NCI-H187 (cell line): ENCODE measurements around the gene SMIM33.
"Not testable (repeated sequence)": the region's sequence is repeated elsewhere in the genome, so short reads cannot be mapped to it uniquely, and the experiment has no call there.

Experiments used
- DNase-seq, 2 experiments: peaks; one replicate each; lab custom pipeline; 2025; lab: John Stamatoyannopoulos, UW

The SMIM33 gene

DNA sequence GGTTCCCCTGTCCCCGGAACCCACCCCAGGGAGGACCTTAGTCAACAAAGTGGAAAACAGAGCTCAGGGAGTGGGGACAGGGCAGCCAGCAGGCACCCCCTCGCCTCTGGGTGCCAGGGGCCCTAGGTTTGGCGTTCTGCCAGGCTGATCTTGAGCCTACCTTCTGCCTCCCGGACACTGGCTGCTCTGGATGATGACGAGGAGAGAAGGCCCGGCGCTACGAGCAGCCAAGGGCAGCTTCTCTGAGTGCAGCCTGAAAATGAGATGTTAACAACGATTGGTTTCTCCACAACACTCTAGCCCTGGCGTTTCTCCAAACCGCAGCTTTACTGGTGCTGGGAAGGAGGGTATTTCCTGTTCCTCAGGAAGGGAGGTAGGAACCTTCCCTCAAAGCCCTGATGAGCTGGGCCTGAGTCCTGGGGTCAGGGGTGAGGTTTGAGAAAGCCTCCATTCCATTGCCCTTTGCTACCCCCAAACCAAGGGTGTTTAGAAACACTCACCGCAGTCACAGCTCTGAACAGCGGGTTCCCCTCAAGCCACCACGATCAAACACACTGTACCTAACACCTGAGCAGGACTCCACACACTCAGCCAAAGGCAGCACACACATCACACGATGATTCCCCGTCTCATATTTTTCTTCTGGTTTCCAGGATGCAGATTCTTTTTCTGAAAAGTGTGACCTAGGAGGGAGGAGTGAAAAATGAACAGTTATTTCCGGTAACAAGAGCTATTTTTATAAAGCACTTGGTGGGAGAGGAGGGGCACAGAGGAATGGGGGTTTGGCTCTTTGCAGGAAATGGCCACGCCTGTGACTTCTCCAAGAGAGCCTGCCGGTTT lies 11.5 kb downstream of the SMIM33 start, which contains the start of gene STING1:
STING1 (minus strand) TSS at position 709 of the 840 bp plus-strand sequence. CDS start 1,054 bp downstream, outside the sequence.
- peak; percentile 89 to 90 for DNase-seq

DNA sequence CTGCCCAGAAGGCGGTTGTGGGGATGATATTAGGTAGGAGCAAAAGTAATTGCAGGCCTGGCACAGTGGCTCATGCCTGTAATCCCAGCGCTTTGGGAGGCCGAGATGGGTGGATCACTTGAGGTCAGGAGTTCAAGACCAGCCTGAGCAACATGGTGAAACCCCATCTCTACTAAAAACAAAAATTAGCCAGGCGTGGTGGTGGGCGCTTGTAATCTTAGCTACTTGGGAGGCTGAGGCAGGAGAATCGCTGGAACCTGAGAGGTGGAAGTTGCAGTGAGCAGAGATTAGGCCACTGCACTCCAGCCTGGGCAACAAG lies 12.0 kb downstream of the SMIM33 start:
- DNase-seq: not testable (repeated sequence)

GRCh38 chr5:139486201-139486600 lies 15.4 kb downstream of the SMIM33 start:
- no peak for DNase-seq

DNA sequence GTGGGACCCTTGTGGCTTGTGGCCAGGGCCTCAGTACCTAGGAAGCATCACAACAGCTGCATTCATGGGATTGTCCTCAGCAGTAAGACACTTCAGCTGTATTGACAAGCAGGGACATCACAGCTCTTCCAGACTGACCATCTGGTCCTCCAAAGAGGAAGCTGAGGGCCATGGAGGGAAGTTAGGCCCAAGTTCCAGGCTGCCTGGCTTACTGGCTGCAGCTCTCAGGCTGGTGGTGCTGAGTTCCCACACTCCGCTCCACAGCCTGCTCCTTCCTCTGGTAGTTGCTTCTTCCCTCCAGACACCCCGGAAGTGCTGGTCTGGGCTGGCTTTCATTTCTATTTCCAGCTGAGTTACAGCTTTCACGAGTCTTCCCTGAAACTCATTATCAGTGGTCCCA lies 17.5 kb downstream of the SMIM33 start:
- DNase-seq: no peak

DNA sequence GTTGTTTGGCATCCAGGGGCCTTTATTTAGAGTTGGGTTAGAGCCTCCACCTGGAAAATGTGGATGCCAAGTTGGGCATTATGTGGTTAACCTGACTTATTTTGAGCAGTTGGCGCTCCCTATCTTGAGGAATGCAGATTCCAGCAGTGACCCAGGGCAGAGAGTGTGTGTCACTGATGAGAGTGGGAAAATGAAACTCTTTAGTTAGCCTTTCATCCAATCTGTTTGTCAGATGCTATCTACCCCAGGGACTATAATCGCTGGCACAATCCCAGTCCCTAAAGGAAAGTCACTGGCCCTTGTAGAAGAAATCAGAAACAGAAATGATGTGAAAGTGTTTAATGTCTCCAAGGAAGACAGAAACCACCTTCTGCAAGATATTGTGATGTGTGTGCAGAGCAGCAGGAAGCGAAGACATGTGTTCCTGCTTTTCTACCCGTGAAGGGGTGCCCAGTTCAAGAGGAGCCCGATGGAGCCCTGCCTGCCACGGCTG lies 21.9 kb downstream of the SMIM33 start:
- no peak for DNase-seq

DNA sequence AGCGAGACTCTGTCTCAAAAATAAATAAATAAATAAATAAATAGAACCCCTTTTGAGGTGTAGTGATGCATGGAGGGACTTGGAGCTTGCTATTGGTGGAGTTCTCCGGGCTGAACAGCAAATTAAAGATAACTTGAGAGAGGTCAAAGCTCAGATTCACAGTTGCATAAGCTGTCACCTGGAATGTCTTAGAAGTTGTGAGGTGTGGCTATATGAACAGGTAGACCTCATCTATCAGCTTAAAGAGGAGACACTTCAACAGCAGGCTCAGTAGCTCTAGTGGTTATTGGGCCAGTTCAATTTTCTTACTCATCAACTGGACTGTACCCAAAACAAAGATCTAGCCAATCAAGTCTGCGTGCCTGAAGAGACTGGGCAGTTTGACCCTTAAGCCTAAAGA lies 23.5 kb downstream of the SMIM33 start:
- DNase-seq: no peak

GRCh38 chr5:139494832-139495231 lies 24.0 kb downstream of the SMIM33 start:
- DNase-seq: no peak

DNA sequence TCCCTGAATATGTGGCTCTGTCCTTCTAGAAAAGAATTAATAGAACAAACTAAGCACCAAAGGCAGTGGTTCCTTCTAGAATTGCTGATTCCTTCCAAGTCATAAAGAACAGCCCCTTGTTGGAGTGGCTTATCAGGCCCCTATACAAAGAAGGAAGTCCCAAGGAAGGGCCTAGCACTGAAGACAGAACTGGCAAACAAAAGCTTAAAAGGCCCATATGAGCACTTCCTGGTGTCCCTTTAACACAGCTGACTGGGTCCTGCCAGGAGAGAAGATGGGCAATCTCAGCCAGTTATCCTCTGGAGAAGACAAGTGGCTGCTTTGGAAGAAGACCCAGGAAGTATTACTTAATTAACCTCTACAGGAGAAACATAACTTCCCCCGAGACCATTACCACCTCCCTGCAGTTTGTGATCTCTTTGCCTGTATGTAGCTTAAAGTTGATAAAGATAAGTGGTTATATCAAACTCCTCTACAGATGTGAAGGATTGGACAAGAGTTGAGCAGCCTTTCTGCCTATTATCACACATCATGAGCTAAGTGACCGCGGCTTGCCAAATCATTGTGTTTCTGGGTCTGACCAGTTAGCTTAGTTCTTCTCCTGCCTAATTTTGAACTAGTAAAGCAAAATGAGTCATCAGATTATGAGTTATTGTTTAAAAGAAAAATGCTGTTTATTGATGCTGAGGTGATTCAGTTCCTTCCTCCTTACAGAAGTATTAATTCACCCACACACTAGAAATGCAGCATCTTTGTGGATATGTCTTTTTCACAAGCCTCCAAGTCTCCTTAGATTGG lies 25.0 kb downstream of the SMIM33 start:
- no peak for DNase-seq

DNA sequence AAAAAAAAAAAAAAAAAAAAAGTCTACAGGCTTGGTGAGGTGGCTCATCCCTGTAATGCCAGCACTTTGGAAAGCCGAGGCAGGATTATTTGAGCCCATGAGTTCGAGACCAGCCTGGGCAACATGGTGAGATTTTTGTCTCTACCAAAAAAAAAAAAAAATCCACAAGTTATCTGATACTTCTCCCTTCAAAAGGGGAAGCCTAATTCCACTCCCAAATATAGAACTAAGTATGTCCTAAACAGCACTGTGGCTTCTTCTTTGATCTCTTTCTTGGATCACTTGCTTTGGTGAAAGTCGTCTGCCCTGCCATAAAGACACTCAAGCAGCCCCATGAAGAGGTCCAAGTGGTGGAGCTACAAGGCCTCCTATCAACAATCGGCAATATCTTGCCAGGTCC lies 30.6 kb downstream of the SMIM33 start:
- DNase-seq: no peak

DNA sequence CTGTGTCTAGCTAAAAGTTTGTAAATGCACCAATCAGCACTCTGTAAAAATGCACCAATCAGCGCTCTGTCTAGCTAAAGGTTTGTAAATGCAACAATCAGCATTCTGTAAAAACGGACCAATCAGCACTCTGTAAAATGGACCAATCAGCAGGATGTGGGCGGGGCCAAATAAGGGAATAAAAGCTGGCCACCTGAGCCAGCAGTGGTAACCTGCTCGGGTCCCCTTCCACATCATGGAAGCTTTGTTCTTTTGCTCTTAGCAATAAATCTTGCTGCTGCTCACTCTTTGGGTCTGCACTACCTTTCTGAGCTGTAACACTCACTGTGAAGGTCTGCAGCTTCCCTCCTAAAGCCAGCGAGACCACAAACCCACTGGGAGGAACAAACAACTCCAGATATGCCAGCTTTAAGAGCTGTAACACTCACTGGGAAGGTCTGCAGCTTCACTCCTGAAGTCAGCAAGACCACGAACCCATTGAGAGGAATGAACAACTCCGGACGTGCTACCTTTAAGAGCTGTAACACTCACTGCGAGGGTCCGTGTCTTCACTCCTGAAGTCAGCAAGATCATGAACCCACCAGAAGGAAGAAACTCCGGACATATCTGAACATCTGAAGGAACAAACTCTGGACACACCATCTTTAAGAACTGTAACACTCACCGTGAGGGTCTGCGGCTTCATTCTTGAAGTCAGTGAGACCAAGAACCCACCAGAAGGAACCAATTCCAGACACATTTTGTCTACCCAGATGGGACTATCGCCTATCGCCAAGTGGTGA lies 32.4 kb downstream of the SMIM33 start:
- DNase-seq: not testable (repeated sequence)

DNA sequence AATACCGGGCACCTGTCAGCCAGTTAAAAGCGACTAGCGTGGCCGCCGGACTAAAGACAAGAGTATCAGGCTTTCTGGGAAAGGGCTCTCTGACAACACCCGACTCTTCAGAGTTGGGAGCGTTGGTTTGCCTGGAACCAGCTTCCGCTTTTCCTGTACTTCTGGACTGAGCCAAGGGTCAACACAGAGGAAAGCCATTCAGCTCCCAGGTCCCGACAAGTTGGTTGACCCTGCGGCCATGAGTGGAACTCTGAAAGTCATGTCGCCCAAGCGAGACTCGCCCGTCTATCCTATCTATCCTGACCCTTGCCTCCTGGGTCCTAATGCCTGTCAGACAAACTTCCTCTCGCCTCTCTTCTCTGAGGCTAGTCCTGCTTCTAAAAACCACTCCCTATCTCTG lies 33.1 kb downstream of the SMIM33 start:
- not testable (repeated sequence) for DNase-seq

- not testable (repeated sequence) for DNase-seq
Observed at GRCh38 chr5:139504722-139505121, 33.9 kb downstream of the SMIM33 start.

DNA sequence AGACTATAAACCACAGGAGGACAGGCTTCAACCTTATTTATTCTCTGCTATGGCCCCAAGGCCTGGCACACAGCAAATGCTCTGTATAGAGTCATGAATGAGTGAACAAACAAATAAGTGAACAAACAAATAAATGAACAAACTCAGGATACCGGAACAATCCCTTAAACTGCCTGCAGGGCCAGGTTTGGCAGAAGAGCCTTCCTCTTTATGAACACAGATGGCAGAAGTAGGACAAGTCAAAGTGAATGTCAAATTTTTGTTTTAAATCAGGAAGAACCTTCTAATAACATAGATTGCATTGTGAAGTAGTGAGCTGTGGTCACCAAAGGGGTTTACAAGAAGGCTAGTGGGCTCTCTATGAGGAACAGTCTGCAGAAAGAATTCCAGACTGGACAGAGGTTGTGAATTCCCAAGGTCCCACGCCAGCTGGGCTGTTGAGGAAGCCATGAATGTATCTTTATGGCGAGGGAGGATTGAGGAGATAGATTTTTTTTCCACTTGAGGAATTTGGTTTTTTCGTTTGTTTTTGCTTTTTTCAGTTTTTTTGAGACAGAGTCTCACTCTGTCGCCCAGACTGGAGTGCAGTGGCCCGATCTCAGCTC lies 42.1 kb downstream of the SMIM33 start:
- DNase-seq: no peak

DNA sequence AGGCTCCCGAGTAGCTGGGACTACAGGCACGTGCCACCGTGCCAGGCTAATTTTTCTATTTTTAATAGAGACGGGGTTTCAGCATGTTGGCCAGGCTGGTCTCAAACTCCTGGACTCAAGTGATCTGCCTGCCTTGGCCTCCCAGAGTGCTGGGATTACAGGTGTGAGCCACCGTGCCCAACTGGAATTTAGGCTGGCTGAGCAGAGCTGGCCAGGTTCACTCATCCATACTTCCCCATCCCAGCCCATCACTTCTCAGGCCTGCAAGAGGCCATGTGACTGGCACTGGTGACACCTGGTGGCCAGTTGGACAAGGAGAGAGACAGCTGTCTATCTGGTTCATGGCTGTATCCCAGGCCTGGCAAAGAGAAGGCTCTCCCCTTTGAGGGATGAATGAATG lies 42.6 kb downstream of the SMIM33 start:
- peak; percentile 28 to 44 for DNase-seq

DNA sequence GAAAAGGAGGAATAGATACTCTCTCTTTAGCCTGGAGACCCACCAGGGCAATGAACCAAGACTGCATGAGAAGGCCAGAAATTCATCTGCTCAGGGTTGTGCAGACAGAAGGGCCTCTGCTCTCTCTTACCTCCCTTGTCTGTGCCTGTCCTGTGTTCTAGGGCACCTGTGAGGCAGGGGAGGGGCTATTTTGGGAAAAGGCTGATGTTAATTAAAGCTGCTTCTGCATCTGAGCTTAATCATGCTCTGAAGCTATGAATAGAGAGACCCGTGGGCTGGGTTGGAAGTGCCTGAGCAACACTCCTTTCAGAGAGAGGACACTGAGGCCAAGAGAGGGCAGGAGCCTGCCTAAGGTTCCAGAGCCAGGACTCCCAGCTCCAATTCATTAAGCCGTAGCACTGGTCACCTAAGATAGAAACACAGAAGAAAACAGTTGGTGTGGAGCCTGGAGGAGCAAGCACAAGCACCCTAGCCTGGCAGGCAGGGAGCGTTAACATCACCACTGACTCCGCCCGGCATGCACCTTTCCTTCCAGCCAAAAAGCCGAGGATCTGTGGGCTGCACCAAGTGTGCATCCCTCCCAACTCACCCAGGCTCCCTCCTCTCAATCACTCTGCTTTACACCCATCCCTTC lies 43.2 kb downstream of the SMIM33 start:
- DNase-seq: no peak

DNA sequence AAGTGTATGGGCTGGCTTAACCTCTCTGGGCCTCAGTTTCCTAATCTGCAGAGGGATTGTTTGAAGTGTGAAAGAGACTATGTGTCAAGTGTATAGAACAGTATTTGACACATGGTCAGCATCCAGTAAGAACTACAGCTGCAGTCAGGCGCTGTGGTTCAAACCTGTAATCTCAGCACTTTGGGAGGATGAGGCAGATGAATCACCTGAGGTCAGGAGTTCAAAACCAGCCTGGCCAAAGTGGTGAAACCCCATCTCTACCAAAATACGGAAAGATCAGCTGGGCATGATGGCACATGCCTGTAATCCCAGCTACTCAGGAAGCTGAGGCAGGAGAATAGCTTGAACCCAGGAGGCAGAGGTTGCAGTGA lies 43.7 kb downstream of the SMIM33 start:
- DNase-seq: no peak

DNA sequence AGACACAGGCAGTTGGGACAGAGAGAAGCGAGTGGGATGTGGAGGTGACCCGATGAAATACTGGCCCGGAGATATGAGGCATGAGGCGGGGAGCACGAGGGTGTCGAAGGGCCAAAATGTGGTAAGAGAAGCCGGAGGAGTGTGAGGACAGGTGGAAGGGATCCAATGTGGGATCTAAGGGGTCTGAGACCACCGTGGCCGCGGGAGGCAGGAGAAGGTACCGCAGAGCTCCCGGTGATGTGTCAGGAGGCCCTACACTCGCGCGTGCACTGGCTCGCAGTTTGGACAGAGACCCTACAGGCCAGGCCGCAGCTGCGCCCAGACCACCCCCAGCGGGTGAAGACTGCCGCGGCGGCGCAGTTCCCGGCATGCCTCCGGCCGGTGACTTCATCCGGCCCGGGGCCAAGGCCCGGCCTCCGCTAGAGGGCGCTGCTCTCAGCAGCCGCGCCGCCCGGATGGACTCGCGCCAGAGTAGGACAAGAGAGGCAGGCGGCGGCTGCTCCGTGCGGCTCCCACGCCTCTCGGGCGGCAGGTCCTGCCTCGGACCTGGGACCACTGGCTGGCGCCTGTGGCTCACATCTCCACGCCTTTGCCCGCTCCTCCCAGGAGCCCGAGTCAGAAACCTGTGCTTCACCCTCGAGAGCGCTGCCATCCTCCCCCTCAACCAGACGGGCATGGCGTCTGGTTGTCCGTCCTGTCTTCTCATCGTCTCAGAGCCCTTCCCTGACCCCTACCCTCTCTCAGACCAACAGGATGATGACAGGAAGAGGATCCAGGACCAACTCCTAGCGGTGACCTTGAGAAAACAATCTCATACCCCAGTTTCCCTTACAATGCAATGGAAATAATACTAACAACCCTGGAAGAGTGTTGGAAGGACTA lies 47.1 kb downstream of the SMIM33 start:
- peak; percentile 45 to 65 for DNase-seq
